Hepatocyte (in vitro differentiated cells): Measurements from ENCODE around the gene PPP2R1B.

Source experiments
- CTCF ChIP-seq: fragments of 200-600 bp; sonication (generic); IDR thresholded peaks from 2 replicates; pipeline ENCODE4 v1.5.1; 2016; ENCODE audit warnings: antibody characterized with exemption, mild to moderate bottlenecking; ENCODE audit not compliant: poor library complexity
- EZH2 ChIP-seq: fragments of 200-600 bp; sonication (generic); IDR thresholded peaks from 2 replicates; pipeline ENCODE4 v1.6.1; 2016; ENCODE audit warnings: antibody characterized with exemption, mild to moderate bottlenecking, borderline replicate concordance
- EZH2phosphoT487 ChIP-seq: fragments of 200-600 bp; sonication (generic); IDR thresholded peaks from one replicate; pipeline ENCODE4 v1.6.1; 2018; ENCODE audit warnings: antibody characterized with exemption, mild to moderate bottlenecking, low read depth, moderate library complexity; ENCODE audit not compliant: unreplicated experiment, severe bottlenecking

GRCh38 chr11:111723595-111723994 is 42.6 kb downstream of the PPP2R1B start:
- TF ChIP-seq CTCF (no peak), EZH2phosphoT487 (no peak), EZH2 (no peak)
